Heart left ventricle (tissue), 13 donors: ENCODE measurements around the gene PXK.

Experiments
- CTCF ChIP-seq, 12 donors: fragments of 200-600 bp; sonication (generic) in 4 of 12; IDR thresholded peaks; one replicate each; pipeline versions ENCODE4 v1.5.0 to v1.8.0; 2018 to 2022; ENCODE audit warnings: antibody characterized with exemption in 12 of 12, mild to moderate bottlenecking in 5 of 12
- POLR2A ChIP-seq, 2 donors: fragments of 450-650 bp; IDR thresholded peaks; one replicate each; pipeline ENCODE4 v1.6.1; 2017; ENCODE audit warnings: antibody characterized with exemption in 2 of 2, mild to moderate bottlenecking in 2 of 2, moderate library complexity in 2 of 2
- donor health status: ischemic (EF 13 %, LVEDD 7.1; RV severe dilation, severe dysfunction).
- donor health status: DM: no; HTN: yes; CAD: no.
- donor health status: DM: no; HTN: no; CAD: no.
- donor health status: ischemic (EF 25% LVEDD 6.9; RV normal size, moderate dysfunction).
- donor health status: ischemic (EF 25% LVEDD 5.7; RV mildly dilated, moderate dysfunction).
- donor health status: ischemic (EF 35%, LVEDD 5.7; RV mildly dilated, moderate dysfunction).
- donor health status: nonischemic (EF 11% LVEDD 7.7; RV severe dilation, severe dysfunction).
- donor health status: DM: yes; HTN: yes; CAD: no.
- donor health status: PGD.
- donor health status: ischemic (EF 29% LVEDD 5.4; RV normal size, mild dysfunction).
- donor health status: nonischemic (EF 23%, LVEDD 6.1; RV moderate dilation, normal function).

- TF ChIP-seq POLR2A (IDR thresholded peaks at IDR 0.05) (no peak), CTCF (IDR thresholded peaks at IDR 0.05) (no peak)
These were observed 119.5 kb downstream of the PXK start for GRCh38 chr3:58452176-58452575.
